IPS DF 4.7 (cell line): ENCODE measurements around the gene TPTE2.
"Not testable (repeated sequence)": the region's sequence is repeated elsewhere in the genome, so short reads cannot be mapped to it uniquely, and the experiment has no call there.

Experiments used
- DNase-seq: peaks from one replicate; pipeline ENCODE4 v3.0.0-alpha.2; 2013; ENCODE audit warnings: low spot score; ENCODE audit errors: extremely low read depth

TPTE2 gene

DNA sequence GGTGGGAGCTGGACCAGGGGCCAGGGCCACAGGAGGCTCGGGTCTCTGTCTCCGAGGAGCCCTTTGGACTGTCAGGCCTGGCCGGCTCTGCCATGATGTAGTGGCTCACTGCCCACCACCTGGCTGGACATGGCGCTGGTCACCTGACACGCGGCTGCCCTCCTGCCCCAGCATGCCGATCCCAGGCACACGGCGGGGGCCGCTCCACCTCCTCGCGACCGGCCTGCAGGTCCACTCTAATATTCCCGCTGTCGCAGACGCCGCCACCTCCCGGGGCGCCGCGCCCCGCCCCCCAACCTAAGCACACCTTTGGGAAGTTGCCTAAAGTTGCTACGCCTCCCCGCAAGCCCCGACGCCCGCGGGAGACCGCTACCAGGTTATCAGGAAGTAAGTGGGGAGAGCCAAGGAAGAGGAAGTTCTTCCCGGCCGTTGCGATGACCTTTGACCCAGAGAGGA lies at the start of gene TPTE2:
Gene TPTE2 (minus strand): TSS at position 406 of the 456 bp plus-strand sequence. CDS start 58,298 bp downstream, outside the sequence.
- DNase-seq, result not testable (repeated sequence)

DNA sequence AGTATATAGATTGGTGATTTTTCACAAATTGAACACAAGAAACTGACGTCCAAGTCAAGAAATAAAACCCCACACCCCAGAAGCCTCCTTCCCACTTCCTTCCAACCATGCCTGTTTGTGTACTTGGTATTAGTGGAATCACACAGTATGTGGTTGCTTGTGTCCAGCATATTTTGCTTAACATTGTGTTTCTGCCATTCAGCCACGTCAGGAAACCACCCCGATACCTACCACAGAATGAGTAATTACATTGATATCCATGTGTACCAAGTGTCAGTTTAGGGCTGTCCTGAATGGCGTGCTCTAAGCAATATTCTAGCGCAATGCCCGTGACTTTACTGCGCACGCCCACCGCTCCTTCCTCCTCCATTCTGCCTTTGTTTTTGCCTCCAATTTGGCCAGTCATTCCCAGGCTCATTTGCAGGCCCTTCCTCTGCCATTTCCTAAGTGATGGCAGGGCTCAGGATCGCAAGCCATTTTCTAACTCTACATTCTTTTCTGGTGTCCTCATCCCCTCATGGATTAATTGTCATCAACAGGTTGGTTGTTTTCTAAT lies 46.3 kb upstream of the TPTE2 start:
- no peak for DNase-seq

DNA sequence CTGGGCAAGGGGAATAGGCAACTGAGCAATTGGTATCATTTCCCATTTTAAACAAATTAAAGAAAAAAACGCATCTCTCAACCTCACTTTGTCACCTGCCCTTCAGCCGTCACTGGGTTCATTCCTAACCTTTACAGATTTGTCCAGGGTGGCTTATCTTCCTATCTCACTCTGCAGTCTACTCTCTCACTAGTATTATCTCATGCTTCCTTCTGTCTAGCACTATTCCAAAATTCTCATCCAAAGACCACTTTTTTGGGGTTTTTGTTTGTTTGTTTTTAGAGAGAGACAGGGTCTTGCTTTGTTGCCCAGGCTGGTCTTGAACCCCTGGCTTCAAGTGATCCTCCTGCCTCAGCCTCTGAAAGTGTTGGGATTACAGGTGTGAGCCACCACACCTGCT lies 45.4 kb upstream of the TPTE2 start:
- DNase-seq, result no peak

- DNase-seq, result no peak
Measured at GRCh38 chr13:19606152-19606551, 44.8 kb upstream of the TPTE2 start.

DNA sequence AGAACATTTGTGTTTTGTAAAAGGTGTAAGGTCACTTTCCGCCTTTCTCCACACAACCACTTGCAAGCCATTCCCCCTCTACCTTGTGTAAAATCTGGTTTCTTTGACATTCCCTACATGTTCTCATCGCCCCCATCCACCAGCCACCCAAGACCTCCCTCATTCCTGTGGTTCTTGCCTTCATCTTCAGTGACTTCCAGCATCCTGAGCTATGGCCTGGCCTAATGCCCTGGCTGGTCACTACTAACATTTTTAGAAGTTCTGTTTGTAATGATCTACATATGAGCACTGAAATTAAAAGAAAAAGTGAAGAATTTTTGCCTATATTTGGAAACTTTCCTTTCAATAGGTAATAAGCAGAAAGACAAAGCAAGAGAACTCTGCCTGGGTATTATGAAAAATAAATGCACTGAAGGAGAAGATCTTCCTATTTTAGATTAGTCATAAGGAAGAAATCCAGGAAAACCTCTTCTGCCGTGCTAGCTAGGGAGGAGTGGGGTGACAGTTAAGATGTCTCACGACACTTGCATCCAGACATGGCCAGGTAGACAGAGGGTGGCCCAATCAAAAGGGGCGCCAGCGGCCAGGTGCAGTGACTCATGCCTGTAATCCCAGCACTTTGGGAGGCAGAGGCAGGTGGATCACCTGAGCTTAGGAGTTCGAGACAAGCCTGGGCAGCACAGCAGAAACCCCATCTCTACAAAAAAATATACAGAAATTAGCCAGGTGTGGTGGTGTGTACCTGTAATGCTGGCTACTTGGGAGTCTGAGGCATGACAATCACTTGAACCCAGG lies 44.0 kb upstream of the TPTE2 start:
- no peak for DNase-seq

DNA sequence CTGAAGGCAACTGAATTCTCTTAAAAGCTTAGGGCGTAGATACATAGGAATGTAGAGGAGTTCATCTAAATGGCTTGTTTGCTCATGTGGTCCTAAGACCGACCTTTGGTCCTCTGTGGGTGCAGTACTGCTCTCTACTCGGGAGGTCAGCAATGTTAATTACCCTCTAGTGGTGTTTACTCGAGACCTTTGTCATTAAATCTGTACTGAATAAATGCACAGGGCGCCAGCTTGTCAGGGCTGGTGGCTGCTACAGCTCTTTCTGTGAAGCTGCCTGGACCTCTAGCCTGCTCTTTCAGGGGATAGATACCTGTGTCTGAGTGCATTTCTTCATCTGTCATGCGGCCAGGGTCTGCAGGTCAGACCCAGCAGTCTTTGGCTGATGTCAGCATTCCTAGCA lies 43.0 kb upstream of the TPTE2 start:
- no peak for DNase-seq

- DNase-seq, result no peak
Measured at GRCh38 chr13:19601749-19602725, 40.7 kb upstream of the TPTE2 start.

GRCh38 chr13:19597523-19597922 lies 36.2 kb upstream of the TPTE2 start:
- DNase-seq, result no peak

- DNase-seq, result no peak
Measured at GRCh38 chr13:19596960-19597361, 35.6 kb upstream of the TPTE2 start.

- no peak for DNase-seq
Measured at GRCh38 chr13:19596086-19596485, 34.8 kb upstream of the TPTE2 start.

GRCh38 chr13:19592657-19593180 lies 31.4 kb upstream of the TPTE2 start:
- DNase-seq, result no peak

DNA sequence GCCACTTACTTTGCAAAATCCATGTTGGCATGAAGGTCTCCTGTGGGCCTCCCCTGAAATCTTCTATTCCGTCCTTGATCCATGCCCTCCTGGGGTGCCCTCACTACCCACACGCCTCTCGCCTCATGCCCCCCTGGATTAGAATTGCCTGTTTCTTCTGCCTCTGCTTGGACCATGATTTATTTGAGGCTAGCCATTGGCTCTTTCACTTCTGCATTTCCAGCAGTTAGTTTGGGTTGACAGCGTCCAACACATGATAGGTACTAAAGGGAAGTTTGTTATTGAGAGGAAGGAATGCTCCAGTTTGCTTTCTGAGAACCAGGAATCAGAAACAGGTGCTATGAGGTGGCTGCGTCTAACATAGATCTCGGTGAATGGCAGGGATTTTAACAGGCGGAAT lies 30.5 kb upstream of the TPTE2 start:
- DNase-seq, result no peak

DNA sequence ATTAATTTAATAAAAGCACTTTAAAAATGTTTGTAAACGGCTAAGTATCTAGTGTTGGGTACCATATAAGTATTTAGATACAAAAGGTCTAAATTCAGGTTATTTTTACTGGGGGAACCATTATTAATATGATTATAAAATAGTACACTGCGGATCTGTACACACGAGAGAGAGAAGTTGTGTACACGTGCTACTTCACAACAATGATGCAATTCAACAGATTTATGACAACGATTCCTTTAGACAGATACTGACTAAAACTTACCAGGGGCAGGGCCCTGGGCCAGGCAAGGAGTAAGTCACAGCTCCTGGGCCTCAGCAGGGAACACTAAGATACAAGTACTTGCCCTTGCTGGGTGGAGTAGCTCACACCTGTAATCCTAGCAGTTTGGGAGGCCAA lies 29.1 kb upstream of the TPTE2 start:
- no peak for DNase-seq

DNA sequence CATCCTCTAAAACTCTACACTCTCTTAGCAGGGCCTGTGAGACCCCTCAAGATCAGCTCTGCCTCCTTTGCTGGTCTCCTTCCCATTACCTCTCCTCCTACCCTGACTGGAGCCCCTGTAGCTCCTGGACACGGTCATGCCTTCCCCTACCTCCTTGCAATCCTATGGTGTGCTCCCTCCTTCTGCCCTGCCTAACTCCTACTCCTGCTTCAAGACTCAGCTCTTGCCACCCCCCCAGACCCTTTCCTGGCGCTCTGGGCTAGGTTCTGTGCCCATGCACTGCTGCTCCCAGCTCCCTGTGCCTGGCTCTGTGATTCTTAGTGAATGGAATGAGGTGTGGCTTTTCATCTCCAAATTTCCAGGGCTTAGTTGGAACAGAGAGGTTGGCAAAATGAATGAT lies 28.0 kb upstream of the TPTE2 start:
- DNase-seq, result no peak

DNA sequence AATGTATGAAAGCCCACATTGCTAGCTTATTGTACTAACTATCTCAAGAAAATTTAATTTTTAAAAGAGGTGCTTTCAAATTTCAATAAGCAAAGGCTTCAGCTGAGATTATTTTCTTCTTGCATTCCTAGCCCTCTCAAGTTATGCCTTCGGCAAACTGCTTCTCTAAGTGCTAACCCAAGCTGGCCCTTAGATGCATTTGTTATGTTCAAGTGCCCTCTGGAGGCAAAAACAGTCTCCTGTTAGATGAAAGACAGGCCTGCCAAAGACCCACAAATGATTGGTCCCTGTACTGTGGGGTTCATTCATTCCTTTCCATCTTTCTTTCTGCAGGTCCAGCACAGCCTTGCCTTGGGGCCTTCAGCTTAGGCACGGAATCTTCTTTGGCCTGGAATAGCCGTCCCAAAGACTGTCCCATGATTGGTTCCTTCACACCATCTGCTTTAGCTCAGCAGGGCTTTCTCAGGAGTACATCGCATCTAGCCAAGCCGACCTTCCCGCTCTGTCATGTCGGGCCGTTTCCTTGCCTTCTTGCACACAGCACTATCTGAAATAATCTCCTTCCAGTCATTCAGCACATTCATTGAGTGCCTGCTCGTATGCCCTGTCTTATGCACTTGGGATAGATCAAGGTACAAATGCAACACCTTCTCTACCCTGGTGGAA lies 26.4 kb upstream of the TPTE2 start:
- DNase-seq, result no peak

- DNase-seq, result no peak
Measured at GRCh38 chr13:19586904-19587634, 25.7 kb upstream of the TPTE2 start.

GRCh38 chr13:19581675-19582074 lies 20.3 kb upstream of the TPTE2 start:
- no peak for DNase-seq

GRCh38 chr13:19575230-19575629 lies 13.9 kb upstream of the TPTE2 start:
- DNase-seq, result no peak

DNA sequence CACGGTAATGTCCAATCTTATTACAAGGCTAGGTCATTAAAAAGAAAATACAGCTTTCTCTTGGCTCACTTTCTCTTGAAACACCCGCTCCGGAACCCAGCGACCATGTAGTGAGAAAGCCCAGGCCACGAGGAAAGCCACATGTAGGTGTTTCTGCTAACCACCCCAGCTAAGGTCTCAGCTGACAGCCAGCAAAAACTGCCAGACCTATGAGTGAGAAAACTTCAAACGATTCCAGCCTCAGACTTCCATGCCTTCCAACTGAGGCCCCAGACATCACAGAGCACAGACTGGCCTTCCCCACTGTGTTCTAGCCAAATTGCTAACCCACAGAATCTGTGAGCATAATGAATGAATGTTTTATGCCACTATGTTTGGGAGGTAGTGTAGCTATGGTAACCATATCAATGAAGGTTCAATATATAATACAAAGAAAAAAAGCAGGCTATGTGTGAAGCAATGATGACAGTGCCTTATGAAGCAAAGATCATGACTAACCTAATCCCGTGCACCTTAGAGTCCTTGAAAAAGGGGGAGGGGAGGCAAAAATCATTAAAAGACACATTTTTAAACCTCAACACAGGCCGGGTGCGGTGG lies 11.9 kb upstream of the TPTE2 start:
- no peak for DNase-seq

GRCh38 chr13:19572280-19572679 lies 10.9 kb upstream of the TPTE2 start:
- no peak for DNase-seq
